Measurements from ENCODE around the gene IL17B. TPM values are rescaled to one million over a fixed set of nuclear protein-coding genes. Genes with fewer than 3 reads are reported as not detected.

Gene IL17B
- polyA plus RNA-seq, 1 experiment: 0.24 TPM

DNA sequence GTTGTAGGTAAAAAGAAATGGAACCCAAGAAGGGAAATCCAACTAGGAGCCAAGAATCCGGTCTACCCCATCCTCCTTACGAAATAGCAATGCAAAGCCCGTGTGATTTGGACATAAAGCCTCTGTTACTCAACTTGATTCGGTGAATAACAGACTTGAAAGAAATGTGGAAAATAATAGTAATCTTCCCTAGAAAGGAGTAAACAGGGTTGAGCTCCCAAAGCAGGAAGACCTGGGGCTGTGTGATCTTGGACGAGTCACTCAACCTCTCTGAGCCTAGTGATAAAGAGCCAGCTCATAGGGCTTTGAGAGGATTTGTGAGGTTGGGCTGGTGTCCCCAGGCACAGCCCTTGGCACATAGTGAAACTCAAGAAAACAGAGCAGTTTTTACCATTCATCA is 42.7 kb upstream of the IL17B start:
- H3K27me3 ChIP-seq (ENCODE audit: control insufficient read depth, insufficient read depth, low read length): no peaks in the 10 kb centered on the region
- TF ChIP-seq, protein P1, sequence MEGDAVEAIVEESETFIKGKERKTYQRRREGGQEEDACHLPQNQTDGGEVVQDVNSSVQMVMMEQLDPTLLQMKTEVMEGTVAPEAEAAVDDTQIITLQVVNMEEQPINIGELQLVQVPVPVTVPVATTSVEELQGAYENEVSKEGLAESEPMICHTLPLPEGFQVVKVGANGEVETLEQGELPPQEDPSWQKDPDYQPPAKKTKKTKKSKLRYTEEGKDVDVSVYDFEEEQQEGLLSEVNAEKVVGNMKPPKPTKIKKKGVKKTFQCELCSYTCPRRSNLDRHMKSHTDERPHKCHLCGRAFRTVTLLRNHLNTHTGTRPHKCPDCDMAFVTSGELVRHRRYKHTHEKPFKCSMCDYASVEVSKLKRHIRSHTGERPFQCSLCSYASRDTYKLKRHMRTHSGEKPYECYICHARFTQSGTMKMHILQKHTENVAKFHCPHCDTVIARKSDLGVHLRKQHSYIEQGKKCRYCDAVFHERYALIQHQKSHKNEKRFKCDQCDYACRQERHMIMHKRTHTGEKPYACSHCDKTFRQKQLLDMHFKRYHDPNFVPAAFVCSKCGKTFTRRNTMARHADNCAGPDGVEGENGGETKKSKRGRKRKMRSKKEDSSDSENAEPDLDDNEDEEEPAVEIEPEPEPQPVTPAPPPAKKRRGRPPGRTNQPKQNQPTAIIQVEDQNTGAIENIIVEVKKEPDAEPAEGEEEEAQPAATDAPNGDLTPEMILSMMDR (IDR thresholded peaks at IDR 0.05; ENCODE audit: low read depth, low read length): no peak
- ChIA-PET CTCF (interaction anchor here (1.4 to 2.7 kb wide), 3 partner anchors 12 to 40 kb away, joined by 3 to 11 read pairs (median 4); no protein-coding TSS in a partner anchor), POLR2A (interaction anchor here (0.7 to 5.6 kb wide), 9 partner anchors 8 to 64 kb away, joined by 3 to 95 read pairs (median 6); partner anchors contain the start of gene PCYOX1L)
- H3K9me3 ChIP-seq (ENCODE audit: control insufficient read depth, insufficient read depth, low read length): no peaks in the 10 kb centered on the region
- H3K27ac ChIP-seq (ENCODE audit: low read depth, low read length): peak overlapping the region; percentile 91
- no peak overlapping the region for H3K4me3 ChIP-seq (ENCODE audit: low read depth, low read length)
- DNase-seq (ENCODE audit: low read depth, low spot score): no peak

DNA sequence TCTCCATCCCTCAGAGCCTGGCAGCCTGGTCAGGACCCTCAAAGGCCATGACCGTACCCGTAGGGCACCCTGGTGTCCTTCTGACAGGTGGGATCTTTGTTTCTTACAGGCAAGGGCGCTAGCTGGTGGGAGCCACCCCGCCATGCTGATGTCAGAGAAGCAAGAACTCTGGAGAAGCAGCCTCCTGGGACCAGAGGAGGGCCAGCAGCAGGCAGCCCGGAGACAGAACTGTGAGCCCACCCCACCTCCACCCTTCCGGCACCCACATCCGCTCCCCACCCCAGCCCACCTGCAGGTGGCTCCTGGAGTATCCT is 42.2 kb upstream of the IL17B start:
- Histone ChIP-seq H3K27ac (ENCODE audit: low read depth, low read length) (peak overlapping the region; percentile 91), H3K9me3 (ENCODE audit: control insufficient read depth, insufficient read depth, low read length) (no peaks in the 10 kb centered on the region), H3K4me3 (ENCODE audit: low read depth, low read length) (no peak overlapping the region), H3K27me3 (ENCODE audit: control insufficient read depth, insufficient read depth, low read length) (no peaks in the 10 kb centered on the region)
- ChIA-PET POLR2A (interaction anchor here (1.0 to 5.6 kb wide), 9 partner anchors 8 to 101 kb away, joined by 3 to 95 read pairs (median 8); partner anchors contain the start of gene PCYOX1L), CTCF (interaction anchor here (1.2 to 2.7 kb wide), 3 partner anchors 14 to 50 kb away, joined by 3 to 11 read pairs (median 5); no protein-coding TSS in a partner anchor)
- TF ChIP-seq, protein P1 (IDR thresholded peaks at IDR 0.05; ENCODE audit: low read depth, low read length): no peak
- DNase-seq (ENCODE audit: low read depth, low spot score): no peak

DNA sequence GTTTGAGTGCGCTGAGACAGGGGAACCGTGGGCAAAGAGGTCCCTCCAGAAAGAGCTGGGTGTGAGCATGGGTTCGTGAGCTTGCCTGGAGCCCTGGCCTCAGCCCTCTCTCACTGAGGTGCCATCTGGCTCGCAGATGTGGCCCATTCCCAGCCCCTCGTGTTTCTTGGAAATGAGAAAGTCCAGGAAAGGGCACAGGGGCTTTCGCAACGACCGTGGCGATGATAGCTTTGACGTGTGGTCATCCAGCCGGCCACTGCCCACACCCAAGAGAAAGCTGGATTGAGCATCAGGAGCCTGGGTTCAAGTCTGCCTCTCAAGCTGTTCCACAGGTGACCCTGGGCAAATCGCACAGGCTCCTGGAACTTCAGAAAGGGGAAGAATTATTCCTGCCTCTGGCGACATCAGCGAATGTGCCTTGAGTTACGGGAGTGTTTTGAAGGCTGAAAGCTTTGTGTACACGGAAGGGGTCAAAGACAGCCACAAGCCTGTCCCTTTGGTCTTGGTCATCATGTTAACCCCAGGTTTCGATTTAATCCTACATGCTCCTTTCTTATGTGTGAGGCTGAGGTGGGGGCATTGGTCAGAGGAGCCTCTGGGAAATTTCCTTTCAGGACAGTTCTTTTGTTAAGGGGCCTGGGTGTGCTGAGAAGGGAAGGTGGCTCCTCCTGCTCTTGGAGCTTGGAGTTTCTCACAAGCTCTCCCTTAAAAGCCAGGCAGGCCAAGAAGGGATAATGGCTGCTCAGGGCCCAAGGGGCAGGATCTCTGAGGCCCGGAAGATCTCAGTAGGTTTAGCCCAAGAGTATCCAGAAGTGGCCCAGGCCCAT is 41.7 kb upstream of the IL17B start:
- CTCF ChIA-PET: interaction anchor here (0.6 to 1.2 kb wide), 4 partner anchors 12 to 49 kb away, joined by 3 to 5 read pairs (median 3); no protein-coding TSS in a partner anchor
- Histone ChIP-seq H3K27ac (ENCODE audit: low read depth, low read length) (peak overlapping the region; percentile 91), H3K9me3 (ENCODE audit: control insufficient read depth, insufficient read depth, low read length) (no peaks in the 10 kb centered on the region), H3K27me3 (ENCODE audit: control insufficient read depth, insufficient read depth, low read length) (no peaks in the 10 kb centered on the region), H3K4me3 (ENCODE audit: low read depth, low read length) (no peak overlapping the region)
- DNase-seq (ENCODE audit: low read depth, low spot score): peak; percentile 89
- POLR2A ChIA-PET: interaction anchor here (1.1 to 3.1 kb wide), 6 partner anchors 10 to 100 kb away, joined by 3 to 35 read pairs (median 8); no protein-coding TSS in a partner anchor
- TF ChIP-seq, protein P1 (IDR thresholded peaks at IDR 0.05; ENCODE audit: low read depth, low read length): no peak

DNA sequence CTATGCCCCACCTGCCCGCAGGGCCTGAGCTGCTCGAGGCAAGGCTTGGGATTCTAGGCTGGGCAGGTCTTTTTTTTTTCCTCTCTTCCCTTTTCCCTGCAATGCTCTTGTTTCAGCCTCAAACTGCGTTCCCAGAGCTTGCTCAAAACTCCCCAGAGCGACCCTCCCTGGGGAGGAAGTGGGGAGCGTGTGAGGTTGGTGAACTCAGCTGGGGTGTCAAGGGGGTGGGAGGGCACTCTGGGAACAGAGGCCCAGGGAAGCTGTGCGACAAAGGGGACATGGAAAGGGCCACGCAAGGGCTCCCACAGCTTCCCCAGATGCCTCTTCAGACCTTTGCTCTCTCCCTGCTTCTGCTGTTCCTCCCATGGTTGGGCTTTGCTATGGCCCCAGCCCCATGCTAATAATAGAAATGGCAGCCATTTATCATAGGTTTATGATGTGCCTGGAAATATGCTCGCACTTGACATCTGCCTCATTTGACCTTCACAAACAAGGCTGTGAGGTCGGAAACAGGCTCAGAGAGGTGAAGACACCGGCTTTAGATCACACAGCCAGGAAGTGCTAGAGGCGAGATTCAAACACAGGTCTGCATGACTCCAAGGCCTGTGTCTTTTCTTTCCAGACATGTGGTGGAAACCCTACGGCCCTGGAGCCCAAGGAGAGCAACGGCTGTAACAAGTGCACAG is 40.9 kb upstream of the IL17B start:
- no peak overlapping the region for H3K4me3 ChIP-seq (ENCODE audit: low read depth, low read length)
- TF ChIP-seq, protein P1 (IDR thresholded peaks at IDR 0.05; ENCODE audit: low read depth, low read length): no peak
- no peaks in the 10 kb centered on the region for H3K9me3 ChIP-seq (ENCODE audit: control insufficient read depth, insufficient read depth, low read length)
- peak overlapping the region; percentile 91 for H3K27ac ChIP-seq (ENCODE audit: low read depth, low read length)
- CTCF ChIA-PET: interaction anchor here (0.6 to 1.2 kb wide), 6 partner anchors 13 to 53 kb away, joined by 3 to 8 read pairs (median 4); no protein-coding TSS in a partner anchor
- H3K27me3 ChIP-seq (ENCODE audit: control insufficient read depth, insufficient read depth, low read length): no peaks in the 10 kb centered on the region
- POLR2A ChIA-PET: interaction anchor here (1.4 to 3.1 kb wide), 6 partner anchors 9 to 99 kb away, joined by 4 to 35 read pairs (median 8); no protein-coding TSS in a partner anchor
- no peak for DNase-seq (ENCODE audit: low read depth, low spot score)
